HG03460 (cell line): ENCODE data around the gene SPOP.
"Not testable (repeated sequence)": the region's sequence is repeated elsewhere in the genome, so short reads cannot be mapped to it uniquely, and the experiment has no call there.

Experiments
- ATAC-seq: cut with Tn5 transposase; IDR thresholded peaks from one replicate; pipeline ENCODE4 v1.9.1; 2021; ENCODE audit not compliant: unreplicated experiment

Gene SPOP

DNA sequence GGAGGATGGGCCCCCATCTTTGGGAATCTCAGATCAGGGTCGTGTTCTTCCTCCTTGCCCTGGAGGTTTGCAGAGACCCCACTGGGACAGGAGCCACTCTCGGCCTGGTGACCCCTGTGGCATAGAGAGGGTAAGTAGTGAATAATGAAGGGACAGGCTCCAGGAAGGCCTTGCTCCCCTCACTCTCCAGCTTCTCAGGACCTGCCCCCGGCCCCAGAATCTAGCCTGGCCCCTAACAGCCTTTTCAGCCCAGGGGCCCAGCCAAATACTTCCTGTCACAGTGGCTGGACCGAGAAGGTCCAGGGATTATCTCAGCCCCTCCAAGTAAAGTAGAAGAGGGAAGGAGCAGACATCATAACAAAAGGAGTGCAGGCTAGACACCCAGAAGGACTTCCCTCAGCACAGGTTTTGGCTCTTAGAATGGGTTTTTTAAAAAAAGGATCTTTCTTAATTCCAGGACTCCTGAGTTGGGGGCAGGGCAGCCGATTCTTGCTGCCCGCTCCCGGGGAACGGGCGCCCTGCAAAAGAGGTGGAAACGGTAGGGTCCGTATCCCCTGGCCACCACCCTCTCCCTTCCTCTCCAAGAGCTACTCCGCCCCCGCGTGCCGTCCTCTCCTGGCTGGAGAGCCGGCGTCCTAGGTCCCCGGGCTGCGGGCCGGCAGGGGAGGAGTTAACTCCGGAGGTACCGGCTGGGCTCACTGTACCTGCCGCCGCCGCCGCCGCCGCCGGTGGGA, 102.8 kb downstream of the SPOP start:
- ATAC-seq: no peak

- ATAC-seq: no peak
Measured at GRCh38 chr17:49574323-49574781, 103.5 kb downstream of the SPOP start.

GRCh38 chr17:49573510-49574322, 104.2 kb downstream of the SPOP start:
- no peak for ATAC-seq

GRCh38 chr17:49572806-49573420, 105.0 kb downstream of the SPOP start:
- ATAC-seq: no peak

- ATAC-seq: no peak
Measured at GRCh38 chr17:49572226-49572625, 105.7 kb downstream of the SPOP start.

DNA sequence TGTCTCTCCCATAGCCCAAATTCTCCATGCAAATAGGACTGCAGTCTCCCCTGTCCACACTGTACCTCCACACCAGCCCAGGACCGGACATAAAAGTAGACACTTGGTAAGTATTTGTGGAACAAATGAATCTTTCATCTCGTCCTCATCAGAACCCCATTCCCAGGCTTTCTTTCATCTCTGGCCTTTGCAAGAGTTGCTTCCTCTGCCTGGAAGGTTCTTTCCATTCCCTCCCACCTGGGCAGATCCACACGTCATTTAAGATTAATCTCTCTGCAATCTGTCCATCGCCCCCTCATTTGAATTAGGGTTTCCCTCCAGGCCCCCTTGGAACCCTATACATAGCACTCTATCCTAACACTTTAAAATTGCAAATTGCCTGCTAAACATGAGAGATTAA, 106.1 kb downstream of the SPOP start:
- no peak for ATAC-seq

DNA sequence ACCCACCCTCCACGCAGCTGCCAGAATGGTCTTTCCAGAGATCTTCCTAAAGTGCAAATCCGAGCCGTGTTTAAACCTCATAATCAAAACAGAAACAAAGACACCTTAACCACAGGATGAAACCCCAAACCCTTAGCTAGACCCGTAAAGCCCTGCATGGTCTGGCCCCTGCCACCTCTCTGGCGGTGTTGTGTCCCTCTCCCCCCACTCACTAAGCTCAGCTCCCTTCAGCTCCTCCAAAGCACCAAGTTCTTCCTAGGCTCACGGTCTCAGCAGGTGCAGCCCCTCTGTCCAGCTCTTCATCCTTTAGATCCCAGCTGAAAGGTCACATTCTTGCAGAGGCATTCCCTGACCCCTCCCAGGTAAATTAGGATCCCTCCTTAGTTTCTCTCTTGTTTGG, 106.6 kb downstream of the SPOP start:
- no peak for ATAC-seq

DNA sequence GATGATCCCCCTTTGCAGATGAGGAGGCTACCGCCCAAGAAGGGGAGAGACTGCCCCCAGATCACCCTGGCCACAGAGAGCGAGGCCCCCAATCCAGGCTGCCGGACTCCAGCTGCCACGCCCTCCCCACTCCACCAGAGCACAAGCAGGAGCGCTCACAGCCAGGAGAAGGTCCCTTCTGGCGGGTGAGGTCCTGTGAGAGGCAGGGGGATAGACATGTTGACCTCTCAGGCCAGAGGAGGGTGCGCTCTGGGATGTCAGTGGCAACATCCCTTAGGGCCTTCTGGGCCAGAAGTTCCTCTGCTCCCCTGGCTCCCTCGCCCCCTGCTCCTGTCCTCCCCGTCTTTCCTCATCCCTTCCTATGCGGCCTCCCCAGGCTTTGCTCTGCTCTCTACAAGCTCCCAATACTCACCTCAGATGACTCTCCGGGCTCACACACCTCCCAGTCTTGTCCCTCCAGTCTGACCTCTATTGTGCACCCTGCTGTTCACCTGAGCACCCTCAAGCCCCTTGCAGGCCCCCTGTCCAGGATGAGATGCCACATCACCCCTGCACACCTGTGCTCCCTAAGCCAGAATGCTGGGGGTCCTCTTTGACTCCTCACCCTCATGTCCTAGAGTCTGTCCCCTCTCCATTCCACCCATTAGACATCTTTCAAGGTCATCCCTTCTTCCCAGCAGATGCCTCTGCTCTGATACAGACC, 107.2 kb downstream of the SPOP start:
- no peak for ATAC-seq

DNA sequence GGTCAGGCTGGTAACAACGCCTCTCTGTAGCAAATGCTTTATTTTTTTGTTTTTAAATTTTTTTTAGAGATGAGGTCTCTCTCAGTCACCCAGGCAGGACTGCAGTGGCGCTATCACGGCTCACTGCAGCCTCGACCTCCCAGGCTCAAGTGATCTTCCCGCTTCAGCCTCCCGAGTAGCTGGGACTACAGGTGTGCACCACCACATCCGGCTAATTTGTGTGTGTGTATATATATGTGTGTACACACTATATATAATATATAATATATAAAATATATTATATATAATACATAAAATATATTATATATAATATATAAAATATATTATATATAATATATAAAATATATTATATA, 109.2 kb downstream of the SPOP start:
- ATAC-seq: not testable (repeated sequence)

GRCh38 chr17:49567871-49568694, 109.8 kb downstream of the SPOP start:
- no peak for ATAC-seq

DNA sequence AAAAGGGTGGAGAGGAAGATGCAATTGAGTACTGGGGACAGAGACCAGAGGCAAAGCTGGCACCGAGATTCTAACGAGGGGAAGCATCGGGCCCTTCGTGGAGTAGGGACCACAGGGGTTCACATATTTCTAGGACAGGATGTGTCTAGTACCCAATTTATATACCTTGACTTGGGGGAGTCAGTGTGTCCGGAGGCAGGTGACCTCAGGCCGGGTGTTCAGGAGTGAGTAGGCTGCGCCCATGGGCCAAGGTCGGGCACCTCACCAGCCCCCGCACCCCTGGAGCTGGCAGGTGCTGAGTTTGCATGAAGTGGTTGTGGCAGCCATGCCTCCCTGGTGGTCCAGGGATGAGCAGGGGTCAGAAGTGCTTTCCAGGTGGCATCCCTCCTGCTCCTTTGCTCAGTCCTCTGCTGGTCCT, 110.8 kb downstream of the SPOP start:
- ATAC-seq: no peak

GRCh38 chr17:49566668-49567071, 111.2 kb downstream of the SPOP start:
- ATAC-seq: no peak

GRCh38 chr17:49565948-49566491, 111.9 kb downstream of the SPOP start:
- ATAC-seq: no peak

GRCh38 chr17:49564638-49565037, 113.3 kb downstream of the SPOP start:
- ATAC-seq: no peak

- ATAC-seq: no peak
Measured at GRCh38 chr17:49557312-49558024, 120.4 kb downstream of the SPOP start.

DNA sequence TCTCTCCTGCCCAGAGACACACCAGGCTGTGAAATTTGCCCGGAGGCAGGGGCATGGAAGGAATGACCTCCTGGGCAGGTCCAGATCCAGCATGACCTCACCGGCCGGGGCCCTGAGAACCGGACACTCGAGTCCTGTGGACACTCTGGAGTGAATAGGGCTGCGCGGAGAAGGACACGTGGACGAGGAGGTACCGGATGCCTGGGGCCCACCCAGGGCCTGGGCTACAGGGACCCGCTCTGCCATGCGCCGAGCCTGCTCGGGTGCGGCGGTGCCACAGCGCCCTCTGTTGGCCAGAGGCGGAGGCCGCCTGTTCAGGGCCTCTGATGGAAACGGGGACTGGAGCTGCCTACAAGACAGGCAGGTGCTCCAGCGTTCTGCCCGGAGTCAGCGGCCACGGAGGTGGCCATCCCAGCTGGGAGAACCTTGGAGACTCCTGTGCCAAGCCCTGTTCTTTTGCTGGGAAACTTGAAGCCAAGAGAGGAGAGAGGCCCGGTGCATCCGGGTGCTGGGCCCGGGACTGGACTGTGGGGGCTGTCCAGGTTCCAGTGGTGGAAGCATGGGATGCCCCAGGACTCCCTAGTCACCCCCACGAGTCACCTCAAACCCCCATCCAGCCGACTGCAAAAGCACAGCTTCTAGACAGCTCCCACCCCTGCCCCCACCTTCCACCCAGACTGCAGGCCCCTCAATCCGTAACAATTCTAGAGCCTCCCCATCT, 121.5 kb downstream of the SPOP start:
- ATAC-seq: no peak

DNA sequence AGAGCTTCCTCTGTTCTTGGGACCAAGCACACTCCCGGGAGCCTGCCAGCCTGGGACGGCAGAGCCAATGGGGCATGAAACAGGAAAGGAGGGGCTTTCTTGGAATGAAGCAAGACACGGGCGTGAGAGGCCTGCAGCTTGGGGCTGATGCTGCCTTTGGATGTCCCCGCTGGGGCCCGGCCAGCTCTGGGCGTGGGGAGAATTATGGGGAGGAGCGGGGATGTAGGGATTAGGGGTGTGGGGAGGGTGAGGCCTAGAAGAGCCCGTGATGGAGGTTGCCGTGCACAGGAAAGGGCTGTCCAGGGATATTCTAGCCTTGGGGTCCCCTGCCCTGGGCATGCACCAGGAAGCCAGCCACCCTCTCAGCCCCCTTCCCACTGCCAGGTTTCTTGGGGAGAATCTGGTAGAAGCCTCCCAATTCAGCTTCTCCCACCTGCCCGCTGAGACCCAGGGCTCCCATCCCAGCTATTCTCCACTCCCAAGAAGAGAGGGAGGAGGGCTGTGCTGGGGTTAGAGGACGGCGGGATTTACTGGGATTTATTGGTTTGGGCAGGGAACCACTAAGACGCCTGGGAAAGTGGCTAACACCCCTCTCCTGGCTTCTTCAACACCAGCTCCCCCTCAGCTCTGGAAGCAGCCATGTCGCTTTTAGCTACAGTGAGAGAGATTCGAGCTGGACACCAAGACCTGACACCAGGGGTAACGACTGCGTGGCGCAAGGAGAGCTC, 122.2 kb downstream of the SPOP start:
- no peak for ATAC-seq
